Sciatic nerve (tissue), 2 donors: Measurements from ENCODE around the gene ZNF469. TPM values are rescaled to one million over a fixed set of nuclear protein-coding genes. Genes with fewer than 3 reads are reported as not detected.

Experiments used
- ATAC-seq: fragments of 200-7000 bp; cut with Tn5 transposase; one replicate; pipeline ENCODE4 v1.9.1; 2020; ENCODE audit warnings: mild to moderate bottlenecking, moderate library complexity
- DNase-seq: peaks from one replicate; pipeline ENCODE4 v3.0.0-alpha.2; 2020; ENCODE audit warnings: low spot score
- intact Hi-C: fragments of 100-400 bp; cut with DNase I; formaldehyde crosslinking; loops from one replicate; pipeline ENCODE4 v1.14.2; 2022
- total RNA-seq: library from RNA; stranded (reverse); fragmentation: NEBNext Ultra II Directional; extraction: Animal tissue kit (Norgen Biotek cat#: 25700); gene quantifications from one replicate; pipeline ENCODE4 v1.2.1, GENCODE V29; 2021
- donor health status: DM: no; HTN: no; CAD: no.
- donor health status: DM: no; HTN: no; CAD: no.

The ZNF469 gene
- total RNA-seq, 1 donor from 2014 or later = 2.9 TPM

DNA sequence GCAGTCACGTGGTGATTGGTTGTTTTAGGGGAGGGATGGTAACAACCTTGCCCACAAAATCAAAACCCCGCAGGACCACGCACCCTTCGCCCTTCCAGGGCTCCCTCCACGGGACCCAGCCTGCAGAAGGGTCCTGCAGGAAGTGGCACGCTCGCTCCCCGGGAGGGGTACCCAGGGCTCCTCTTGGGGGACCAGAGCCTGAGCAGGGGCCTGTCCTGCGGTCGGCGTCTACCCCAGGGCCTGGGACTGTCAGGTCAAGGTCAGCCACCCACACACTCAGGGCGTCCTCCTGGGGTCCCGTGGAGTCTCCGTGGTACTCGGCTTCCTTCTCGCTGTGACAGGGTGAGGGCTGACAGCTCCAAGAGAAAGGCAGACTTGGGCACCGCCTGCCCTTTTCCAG, 33.9 kb downstream of the ZNF469 start:
- ATAC-seq = no peak
- intact Hi-C loops = no loop called here
- no peak for DNase-seq

DNA sequence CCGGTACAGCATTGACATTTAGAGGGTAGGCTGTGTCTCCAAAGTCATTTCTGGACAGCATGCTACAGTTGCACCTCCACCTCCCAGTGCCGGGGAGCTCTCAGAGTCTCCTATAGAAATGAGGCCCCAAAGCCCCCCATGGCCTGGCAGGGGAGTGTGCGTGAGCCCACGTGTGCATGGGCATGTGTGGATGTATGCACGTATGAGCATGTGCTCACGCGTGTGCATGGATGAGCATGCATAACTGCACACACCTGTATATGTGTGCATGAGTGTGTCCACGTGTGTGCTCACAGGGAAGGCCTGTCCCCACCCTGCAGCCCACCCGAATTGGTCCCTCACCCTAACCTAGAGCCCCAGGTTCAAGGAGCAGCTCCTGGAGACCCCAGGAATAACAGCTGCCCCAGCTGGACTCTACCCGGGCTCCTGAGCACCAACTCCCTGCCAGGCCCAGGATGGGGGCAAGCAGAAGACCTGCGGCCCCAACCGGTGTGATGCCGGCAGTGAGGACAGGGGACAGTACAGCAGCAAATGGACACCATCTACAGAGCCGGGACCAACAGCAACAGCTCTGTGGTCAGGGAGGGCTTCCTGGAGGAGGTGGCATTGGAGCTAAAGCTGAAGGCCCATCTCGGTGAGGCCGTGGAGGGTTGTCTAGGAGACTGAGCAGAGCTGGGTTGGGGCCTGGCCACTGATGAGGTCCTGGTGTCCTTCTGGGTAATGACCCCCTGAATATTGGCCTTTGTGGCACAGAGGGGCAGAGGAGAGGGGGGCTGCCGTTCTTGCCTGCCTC, 35.1 kb downstream of the ZNF469 start:
- ATAC-seq = no peak
- intact Hi-C loops = no loop called here

DNA sequence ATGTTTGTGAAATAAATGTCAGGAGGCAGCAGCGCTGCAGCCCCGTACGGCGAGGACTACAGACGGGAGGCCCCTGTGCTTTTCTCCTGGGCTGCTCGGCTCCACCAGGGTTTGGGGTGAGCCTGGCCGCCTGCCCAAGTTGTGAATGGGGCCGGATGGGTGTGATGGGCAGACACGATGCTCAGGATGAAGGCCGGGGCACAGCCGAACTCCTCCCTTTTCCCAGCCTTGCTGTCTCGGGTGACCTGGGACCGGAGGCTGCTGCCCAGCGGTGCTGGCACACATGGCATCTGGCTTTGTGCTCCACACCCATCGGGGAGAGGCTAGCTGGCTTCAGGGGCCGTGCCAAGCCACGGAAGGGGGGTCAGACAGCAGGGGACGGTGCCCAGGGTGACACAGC, 36.1 kb downstream of the ZNF469 start:
- intact Hi-C loops = no loop called here
- DNase-seq (no peak), ATAC-seq (no peak)

More for the DNA sequence above, 35.1 kb downstream of the ZNF469 start:
- DNase-seq = no peak

DNA sequence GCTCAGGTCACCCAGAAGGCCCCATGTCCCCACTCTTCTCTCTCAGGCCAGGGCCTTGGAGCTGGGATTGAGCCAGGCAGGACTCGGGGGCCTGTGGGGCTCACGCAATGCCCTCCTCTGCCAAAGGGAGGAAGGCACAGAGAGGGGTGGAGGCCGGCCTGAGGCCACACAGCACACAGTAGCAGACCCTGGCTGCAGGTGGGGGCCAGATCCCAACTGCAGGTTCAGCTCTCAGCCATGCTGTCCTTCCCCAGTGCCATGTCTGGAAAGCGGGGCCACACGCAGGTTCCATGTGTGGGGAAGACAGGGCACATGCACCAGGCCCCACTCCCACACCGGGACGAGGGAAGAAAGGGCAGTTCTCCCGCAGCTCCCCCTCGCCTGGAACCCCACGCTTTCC, 37.0 kb downstream of the ZNF469 start:
- no peak for ATAC-seq
- no peak for DNase-seq
- intact Hi-C loops = no loop called here

DNA sequence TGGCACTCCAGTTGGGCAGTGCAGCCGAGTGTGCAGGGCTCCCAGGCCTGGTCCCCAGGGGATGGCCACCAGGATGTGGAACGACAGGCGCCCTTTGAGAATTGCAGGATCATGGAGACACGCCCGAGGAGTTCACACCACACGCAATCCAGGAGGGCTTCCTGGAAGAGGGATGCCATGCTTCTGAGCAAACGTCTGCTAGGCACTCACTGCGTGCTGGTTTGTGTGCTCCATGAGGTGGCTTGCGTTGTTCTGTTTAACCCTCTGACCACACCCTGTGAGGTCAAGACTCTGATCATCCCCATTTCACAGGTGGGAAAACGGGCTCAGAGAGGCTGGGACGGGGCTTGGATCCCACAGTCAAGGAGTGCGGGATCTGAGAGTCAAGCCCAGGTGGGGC, 37.7 kb downstream of the ZNF469 start:
- intact Hi-C loops = no loop called here
- DNase-seq (no peak), ATAC-seq (no peak)

DNA sequence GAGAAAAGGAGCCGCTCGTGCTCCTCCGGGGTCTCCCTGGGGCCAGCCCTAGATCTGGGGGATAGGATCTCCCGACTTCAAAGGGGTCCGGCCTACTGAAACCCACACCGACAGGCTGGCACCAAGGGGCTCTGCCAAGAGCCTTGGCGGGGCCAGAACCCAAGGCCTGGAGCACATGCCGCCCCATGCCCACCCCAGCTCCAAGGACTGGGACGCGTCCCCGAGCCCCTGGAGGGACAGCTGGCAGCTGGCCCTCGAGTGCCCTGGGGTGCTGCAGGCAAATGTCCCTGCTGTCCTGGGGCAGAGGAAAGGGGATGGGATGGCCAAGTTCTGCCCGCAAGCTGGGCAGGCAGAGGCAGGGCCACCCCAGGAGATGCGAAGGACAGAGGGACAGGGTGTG, 38.5 kb downstream of the ZNF469 start:
- ATAC-seq (no peak), DNase-seq (no peak)
- intact Hi-C loops = no loop called here

DNA sequence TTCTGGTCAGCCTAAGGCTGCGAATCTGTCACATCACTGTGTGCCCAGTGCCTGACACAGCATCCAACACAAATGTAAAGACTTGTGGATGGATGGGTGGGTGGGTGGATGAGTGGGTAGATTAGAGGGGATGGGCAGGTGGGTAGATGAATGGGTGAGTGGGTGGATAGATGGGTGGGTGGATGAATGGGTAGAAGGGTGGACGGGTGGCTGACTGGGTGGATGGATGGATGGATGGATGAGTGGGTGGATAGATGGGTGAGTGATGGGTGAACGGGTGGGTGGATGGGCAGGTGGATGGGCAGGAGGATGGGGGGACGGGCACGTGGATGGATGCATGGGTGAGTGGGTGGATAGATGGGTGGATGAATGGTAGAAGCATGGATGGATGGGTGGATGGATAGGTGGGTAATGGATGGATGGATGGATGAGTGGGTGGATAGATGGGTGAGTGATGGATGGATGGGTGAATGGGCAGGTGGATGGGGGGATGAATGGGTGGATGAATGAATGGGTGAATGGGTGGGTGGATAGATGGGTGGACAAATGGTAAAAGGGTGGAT, 39.2 kb downstream of the ZNF469 start:
- DNase-seq (no peak), ATAC-seq (no peak)
- intact Hi-C loops = no loop called here

DNA sequence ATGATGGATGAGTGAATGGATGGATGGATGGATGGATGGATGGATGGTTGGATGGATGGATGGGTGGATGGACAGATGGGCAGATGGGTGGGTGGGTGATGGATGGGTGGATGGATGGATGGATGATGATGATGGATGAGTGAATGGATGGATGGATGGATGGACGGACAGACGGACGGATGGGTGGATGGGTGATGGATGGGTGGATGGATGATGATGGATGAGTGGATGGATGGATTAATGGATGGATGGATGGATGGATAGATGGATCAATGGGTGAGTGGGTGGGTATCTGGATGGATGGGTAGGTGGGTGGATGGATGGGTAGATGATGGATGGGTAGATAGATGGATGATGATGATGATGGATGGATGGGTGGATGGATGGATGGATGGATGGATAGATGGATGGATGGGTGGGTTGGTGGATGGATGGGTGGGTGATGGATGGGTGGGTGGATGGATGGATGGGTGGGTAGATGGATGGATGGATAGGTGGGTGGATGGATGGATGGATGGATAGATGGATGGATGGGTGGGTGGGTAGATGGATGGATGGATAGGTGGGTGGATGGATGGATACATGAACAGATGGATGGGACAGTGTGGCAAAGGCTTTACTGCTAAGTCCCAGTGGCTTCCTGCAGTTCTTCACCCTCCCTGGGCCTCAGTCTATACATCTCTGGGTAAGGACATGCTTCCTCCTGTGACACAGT, 40.1 kb downstream of the ZNF469 start:
- DNase-seq = no peak
- ATAC-seq = no peak
- intact Hi-C loops = no loop called here

DNA sequence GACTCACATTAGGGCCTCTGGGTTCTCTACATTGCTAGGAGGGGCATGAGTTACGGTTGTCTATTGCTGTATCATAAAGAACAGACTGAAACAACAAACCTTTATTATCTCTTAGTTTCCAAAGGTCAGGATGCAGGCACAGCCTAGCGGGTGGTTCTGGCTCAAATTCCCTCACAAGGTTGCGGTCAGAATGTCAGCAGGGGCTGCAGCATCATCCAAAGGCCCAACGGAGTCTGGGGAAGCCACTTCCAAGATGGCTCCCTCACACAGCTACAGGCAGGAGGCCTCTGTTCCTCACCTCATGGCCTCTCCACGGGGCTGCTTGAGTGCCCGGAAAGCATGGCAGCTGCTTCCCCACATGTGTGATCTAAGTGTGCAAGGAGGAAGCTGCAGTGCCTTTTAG, 40.7 kb downstream of the ZNF469 start:
- intact Hi-C loops = no loop called here
- no peak for ATAC-seq

DNA sequence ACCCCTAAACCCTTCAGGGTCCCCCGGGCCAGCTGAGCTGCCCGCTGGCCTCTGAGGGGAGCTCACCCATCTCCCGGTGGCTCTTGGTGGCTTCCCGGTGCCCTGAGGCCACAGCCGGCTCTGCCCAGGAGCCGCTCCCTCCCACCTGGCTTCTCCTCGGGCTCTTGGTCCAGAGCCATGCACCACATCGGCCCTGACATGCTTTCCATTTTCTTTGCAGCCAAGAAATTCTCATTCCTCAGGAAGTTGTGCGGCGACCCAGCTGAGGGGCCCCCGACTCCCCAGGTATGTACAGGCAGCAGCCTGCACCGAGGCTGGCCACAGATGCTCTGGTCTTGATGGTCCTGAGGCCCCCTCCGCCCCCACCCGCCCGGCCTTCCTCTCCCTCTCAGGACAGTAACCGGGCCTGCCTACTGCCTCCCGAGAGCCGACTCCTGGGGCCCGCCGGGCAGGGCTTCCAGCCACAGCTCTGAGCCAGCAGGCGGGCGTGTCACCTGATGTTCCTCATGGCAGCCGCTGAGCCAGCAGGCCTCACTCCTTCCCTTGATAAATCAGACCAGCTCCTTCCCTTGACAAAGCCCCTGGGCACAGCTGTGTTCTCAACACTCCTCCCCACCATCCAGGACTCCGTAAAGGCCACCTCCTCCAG, 42.0 kb downstream of the ZNF469 start:
- intact Hi-C loops = no loop called here
- ATAC-seq (peak; percentile 10), DNase-seq (no peak)

More for the DNA sequence above, 40.7 kb downstream of the ZNF469 start:
- DNase-seq = no peak

DNA sequence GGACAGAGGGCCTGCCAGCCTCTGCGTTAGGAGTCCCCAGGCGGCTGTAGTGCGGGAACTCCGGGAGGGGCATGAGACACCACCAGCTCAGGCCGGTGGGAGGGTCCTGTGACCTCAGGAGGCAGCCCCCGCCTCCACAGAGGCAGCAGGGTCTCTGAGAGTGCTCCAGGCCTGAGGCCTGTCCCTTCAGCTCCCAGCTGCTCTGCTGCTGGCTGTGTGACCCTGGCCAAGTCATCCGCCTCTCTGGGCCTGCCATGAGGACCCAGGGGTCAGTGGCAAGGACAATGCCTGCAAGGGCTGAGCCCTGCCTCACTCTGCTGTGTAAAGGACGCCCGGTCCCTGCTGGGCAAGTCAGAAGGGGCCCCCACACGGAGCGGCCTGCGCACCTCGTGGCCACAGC, 43.3 kb downstream of the ZNF469 start:
- intact Hi-C loops = no loop called here
- ATAC-seq = no peak

DNA sequence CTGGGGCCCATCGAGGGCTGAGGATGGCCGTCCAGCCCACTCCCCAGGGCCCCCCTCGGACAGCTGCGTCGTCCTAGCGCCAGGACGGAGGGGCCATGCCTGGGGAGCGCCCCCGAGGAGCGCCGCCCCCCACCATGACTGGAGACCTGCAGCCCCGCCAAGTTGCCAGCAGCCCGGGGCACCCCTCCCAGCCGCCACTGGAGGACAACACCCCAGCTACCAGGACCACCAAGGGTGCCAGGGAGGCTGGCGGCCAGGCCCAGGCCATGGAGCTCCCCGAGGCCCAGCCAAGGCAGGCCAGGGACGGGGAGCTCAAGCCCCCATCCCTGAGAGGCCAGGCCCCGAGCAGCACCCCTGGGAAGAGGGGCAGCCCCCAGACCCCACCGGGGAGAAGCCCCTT, 44.6 kb downstream of the ZNF469 start:
- no peak for ATAC-seq
- intact Hi-C loops = no loop called here
- DNase-seq = no peak

More for the DNA sequence above, 43.3 kb downstream of the ZNF469 start:
- DNase-seq = no peak

DNA sequence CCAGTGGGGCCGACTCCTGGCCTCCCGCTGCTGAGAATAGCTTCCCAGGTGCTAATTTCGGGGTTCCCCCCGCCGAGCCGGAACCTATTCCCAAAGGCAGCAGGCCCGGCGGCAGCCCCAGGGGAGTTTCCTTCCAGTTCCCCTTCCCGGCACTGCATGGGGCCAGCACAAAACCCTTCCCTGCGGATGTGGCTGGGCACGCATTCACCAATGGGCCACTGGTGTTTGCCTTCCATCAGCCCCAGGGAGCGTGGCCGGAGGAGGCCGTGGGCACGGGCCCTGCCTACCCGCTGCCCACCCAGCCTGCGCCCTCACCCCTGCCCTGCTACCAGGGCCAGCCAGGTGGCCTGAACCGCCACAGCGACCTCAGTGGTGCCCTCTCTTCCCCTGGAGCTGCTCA, 45.4 kb downstream of the ZNF469 start:
- ATAC-seq (no peak), DNase-seq (no peak)
- intact Hi-C loops = no loop called here

DNA sequence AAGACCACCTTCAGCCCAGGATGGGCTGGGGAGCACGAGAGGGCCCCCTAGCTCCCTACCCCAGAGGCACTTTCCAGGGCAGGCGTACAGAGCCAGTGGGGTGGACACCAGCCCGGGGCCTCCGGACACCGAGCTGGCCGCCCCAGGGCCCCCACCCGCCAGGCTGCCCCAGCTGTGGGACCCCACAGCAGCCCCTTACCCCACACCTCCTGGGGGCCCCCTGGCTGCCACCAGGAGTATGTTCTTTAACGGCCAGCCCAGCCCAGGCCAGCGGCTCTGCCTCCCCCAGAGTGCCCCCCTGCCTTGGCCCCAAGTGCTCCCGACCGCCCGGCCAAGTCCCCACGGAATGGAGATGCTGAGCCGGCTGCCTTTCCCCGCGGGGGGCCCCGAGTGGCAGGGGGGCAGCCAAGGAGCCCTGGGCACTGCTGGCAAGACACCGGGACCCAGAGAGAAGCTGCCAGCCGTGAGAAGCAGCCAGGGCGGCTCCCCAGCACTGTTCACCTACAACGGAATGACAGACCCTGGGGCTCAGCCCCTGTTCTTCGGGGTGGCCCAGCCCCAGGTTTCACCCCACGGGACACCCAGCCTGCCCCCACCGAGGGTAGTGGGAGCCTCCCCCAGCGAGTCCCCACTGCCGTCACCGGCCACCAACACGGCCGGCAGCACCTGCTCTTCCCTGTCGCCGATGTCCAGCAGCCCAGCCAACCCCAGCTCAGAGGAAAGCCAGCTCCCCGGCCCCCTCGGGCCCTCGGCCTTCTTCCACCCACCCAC, 46.0 kb downstream of the ZNF469 start:
- intact Hi-C loops = no loop called here
- DNase-seq = no peak
- ATAC-seq = no peak

DNA sequence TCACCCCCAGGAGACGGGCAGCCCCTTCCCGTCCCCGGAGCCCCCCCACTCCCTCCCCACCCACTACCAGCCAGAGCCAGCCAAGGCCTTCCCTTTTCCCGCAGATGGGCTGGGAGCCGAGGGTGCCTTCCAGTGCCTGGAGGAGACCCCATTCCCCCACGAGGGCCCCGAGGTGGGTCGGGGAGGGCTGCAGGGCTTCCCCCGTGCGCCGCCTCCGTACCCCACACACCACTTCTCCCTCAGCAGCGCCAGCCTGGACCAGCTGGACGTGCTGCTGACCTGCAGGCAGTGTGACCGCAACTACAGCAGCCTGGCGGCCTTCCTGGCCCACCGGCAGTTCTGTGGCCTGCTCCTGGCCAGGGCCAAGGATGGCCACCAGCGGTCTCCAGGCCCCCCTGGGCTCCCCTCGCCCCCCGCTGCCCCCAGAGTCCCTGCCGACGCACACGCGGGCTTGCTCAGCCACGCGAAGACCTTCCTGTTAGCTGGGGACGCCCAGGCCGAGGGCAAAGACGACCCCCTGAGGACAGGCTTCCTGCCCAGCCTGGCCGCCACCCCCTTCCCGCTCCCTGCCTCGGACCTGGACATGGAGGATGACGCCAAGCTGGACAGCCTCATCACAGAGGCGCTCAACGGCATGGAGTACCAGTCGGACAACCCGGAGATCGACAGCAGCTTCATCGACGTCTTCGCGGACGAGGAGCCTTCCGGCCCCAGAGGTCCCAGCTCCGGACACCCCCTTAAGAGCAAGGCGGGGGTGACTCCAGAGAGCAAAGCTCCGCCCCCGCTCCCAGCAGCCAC, 46.8 kb downstream of the ZNF469 start:
- ATAC-seq (peak; percentile 25), DNase-seq (no peak)
- intact Hi-C loops = no loop called here

DNA sequence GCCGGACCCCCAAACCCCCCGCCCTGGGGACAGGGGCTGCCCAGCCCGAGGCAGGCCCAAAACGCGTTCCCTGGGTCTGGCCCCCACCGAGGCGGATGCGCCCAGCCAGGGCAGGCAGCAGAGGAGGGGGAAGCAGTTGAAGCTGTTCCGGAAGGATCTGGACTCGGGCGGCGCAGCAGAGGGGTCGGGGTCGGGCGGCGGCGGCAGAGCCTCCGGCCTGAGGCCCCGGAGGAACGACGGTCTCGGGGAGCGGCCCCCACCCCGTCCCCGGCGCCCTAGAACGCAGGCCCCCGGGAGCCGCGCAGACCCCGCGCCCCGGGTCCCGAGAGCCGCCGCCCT, 47.4 kb downstream of the ZNF469 start:
- DNase-seq = no peak
- intact Hi-C loops = no loop called here
- ATAC-seq = peak; percentile 30

DNA sequence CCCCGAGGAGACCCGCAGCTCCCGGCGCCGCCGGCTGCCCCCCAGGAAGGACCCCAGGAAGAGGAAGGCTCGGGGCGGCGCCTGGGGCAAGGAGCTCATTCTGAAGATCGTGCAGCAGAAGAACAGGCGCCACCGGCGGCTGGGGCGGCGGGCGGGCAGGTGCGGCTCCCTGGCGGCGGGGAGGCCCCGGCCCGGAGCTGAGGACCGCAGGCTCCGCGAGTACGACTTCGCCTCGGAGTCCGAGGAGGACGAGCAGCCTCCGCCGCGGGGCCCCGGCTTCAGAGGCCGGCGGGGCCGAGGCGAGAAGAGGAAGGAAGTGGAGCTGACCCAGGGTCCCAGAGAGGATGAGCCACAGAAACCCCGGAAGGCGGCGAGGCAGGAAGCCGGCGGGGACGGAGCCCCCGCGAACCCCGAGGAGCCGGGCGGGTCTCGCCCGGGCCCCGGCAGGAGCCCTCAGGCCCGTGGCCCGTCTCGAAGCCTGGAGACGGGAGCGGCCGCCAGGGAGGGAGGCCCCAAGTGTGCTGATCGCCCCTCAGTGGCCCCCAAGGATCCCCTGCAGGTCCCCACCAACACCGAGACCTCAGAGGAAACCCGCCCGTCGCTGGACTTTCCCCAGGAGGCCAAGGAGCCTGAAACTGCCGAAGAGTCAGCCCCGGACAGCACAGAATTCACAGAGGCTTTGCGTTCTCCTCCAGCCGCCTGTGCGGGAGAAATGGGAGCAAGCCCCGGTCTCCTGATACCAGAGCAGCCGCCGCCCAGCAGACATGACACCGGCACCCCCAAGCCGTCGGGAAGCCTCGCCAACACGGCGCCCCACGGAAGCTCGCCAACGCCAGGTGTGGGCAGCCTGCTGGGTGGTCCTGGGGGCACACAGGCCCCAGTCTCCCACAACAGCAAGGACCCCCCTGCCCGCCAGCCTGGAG, 48.0 kb downstream of the ZNF469 start:
- ATAC-seq = no peak
- intact Hi-C loops = no loop called here
- no peak for DNase-seq
